Retinal pigment epithelial cell (primary cell): ENCODE data around the gene MTF2.

Source experiments
- DNase-seq: peaks from one replicate; pipeline ENCODE4 v3.0.0-alpha.2; 2010; ENCODE audit warnings: low read depth
- H3K4me3 ChIP-seq: 2 replicates; pipeline ENCODE4 v1.5.1; 2011; ENCODE audit warnings: mild to moderate bottlenecking, low read length, control low read depth, moderate library complexity
- CTCF ChIP-seq: conservative IDR thresholded peaks from 2 replicates; pipeline ENCODE4 v1.5.1; 2011; ENCODE audit warnings: low read depth, low read length, control low read depth, inconsistent platforms

MTF2 gene

GRCh38 chr1:93180723-93181613 is 101.9 kb downstream of the MTF2 start, which contains the start of gene CCDC18:
Gene CCDC18 (plus strand): TSS chr1:93180724. CDS start chr1:93183362, 2,638 bp downstream.
- DNase-seq, result no peak
- TF ChIP-seq CTCF, result no peak
- peak within 1 kb of the TSS; percentile 90 for H3K4me3 ChIP-seq

- TF ChIP-seq CTCF, result no peak
- no peak for DNase-seq
- H3K4me3 ChIP-seq, result no peak overlapping the region
Measured at GRCh38 chr1:93186667-93187066, 107.6 kb downstream of the MTF2 start.
